NCI-H146 (cell line): Measurements from ENCODE around the gene PTPRJ.

ENCODE experiments used
- DNase-seq: peaks from one replicate; lab custom pipeline; 2025; lab: John Stamatoyannopoulos, UW

The PTPRJ gene

GRCh38 chr11:47969401-47969800 is 11.0 kb upstream of the PTPRJ start:
- no peak for DNase-seq

- peak; percentile 16 for DNase-seq
These were observed 8.9 kb upstream of the PTPRJ start for GRCh38 chr11:47971501-47971900.

GRCh38 chr11:47973173-47973572 is 7.2 kb upstream of the PTPRJ start:
- DNase-seq, result no peak

GRCh38 chr11:47976931-47977330 is 3.4 kb upstream of the PTPRJ start:
- DNase-seq, result no peak

- no peak for DNase-seq
These were observed 2.7 kb upstream of the PTPRJ start for GRCh38 chr11:47977623-47978022.

GRCh38 chr11:47979378-47980087 is 826 bp upstream of the PTPRJ start:
- peak; percentile 23 for DNase-seq

GRCh38 chr11:47980907-47981621 is 705 bp downstream of the PTPRJ start:
- DNase-seq, result peak; percentile 57

GRCh38 chr11:47981667-47982404 is 1.5 kb downstream of the PTPRJ start:
- no peak for DNase-seq

GRCh38 chr11:47982616-47983015 is 2.3 kb downstream of the PTPRJ start:
- no peak for DNase-seq

- no peak for DNase-seq
These were observed 3.4 kb downstream of the PTPRJ start for GRCh38 chr11:47983464-47984397.

- no peak for DNase-seq
These were observed 5.9 kb downstream of the PTPRJ start for GRCh38 chr11:47986219-47986618.

- no peak for DNase-seq
These were observed 6.4 kb downstream of the PTPRJ start for GRCh38 chr11:47986742-47987141.

- no peak for DNase-seq
These were observed 7.0 kb downstream of the PTPRJ start for GRCh38 chr11:47987310-47987709.

- DNase-seq, result no peak
These were observed 7.4 kb downstream of the PTPRJ start for GRCh38 chr11:47987781-47988180.

- no peak for DNase-seq
These were observed 9.4 kb downstream of the PTPRJ start for GRCh38 chr11:47989779-47990178.

GRCh38 chr11:47991266-47991830 is 11.0 kb downstream of the PTPRJ start:
- peak; percentile 66 for DNase-seq

- no peak for DNase-seq
These were observed 11.5 kb downstream of the PTPRJ start for GRCh38 chr11:47991894-47992293.

GRCh38 chr11:47992959-47993820 is 12.8 kb downstream of the PTPRJ start:
- DNase-seq, result no peak

GRCh38 chr11:47994417-47994816 is 14.1 kb downstream of the PTPRJ start:
- DNase-seq, result no peak

- DNase-seq, result no peak
These were observed 15.0 kb downstream of the PTPRJ start for GRCh38 chr11:47995360-47995769.
